HL-60 (cell line): ENCODE results near the gene FLVCR1.

Source experiments
- DNase-seq, 2 experiments: peaks; one replicate each; pipeline ENCODE4 v3.0.0-alpha.2; 2010 to 2020; ENCODE audit warnings: low read depth in 1 of 2, low spot score in 1 of 2
- H3K27ac ChIP-seq: fragments of 250-450 bp; sonication (Bioruptor Pico); replicated peaks from 2 replicates; pipeline ENCODE4 v1.5.1; 2020; ENCODE audit warnings: mild to moderate bottlenecking, moderate library complexity
- H3K27me3 ChIP-seq: fragments of 250-450 bp; sonication (Bioruptor Pico); 2 replicates; pipeline ENCODE4 v1.5.1; 2021; ENCODE audit warnings: mild to moderate bottlenecking, moderate library complexity; ENCODE audit not compliant: insufficient read depth, poor library complexity, severe bottlenecking
- H3K4me3 ChIP-seq: replicated peaks from 2 replicates; pipeline ENCODE4 v1.5.1; 2011; ENCODE audit warnings: mild to moderate bottlenecking, control low read depth, low read length; ENCODE audit not compliant: insufficient read depth
- GABPA ChIP-seq: IDR thresholded peaks from 2 replicates; pipeline ENCODE4 v1.6.1; 2012; ENCODE audit warnings: low read depth
- POLR2AphosphoS5 ChIP-seq: IDR thresholded peaks from 2 replicates; pipeline ENCODE4 v1.6.1; 2012; ENCODE audit warnings: low read depth
- SPI1 ChIP-seq: IDR thresholded peaks from 2 replicates; pipeline ENCODE4 v1.6.1; 2012; ENCODE audit warnings: low read depth, mild to moderate bottlenecking, borderline replicate concordance
- TF ChIP-seq, protein P1 (sequence below): IDR thresholded peaks from one replicate; pipeline ENCODE4 v1.5.1; 2011; ENCODE audit warnings: low read length, control low read depth, inconsistent platforms; ENCODE audit not compliant: insufficient read depth
- TF ChIP-seq, protein P2 (sequence below): IDR thresholded peaks from 2 replicates; pipeline ENCODE4 v1.6.1; 2012; ENCODE audit warnings: low read depth; ENCODE audit not compliant: insufficient replicate concordance

The FLVCR1 gene

GRCh38 chr1:212856755-212857154 lies 1.3 kb upstream of the FLVCR1 start:
- H3K27me3 ChIP-seq, result no peaks in the 10 kb centered on the region
- no peak overlapping the region for H3K27ac ChIP-seq
- no peak for TF ChIP-seq GABPA
- TF ChIP-seq, protein P1, sequence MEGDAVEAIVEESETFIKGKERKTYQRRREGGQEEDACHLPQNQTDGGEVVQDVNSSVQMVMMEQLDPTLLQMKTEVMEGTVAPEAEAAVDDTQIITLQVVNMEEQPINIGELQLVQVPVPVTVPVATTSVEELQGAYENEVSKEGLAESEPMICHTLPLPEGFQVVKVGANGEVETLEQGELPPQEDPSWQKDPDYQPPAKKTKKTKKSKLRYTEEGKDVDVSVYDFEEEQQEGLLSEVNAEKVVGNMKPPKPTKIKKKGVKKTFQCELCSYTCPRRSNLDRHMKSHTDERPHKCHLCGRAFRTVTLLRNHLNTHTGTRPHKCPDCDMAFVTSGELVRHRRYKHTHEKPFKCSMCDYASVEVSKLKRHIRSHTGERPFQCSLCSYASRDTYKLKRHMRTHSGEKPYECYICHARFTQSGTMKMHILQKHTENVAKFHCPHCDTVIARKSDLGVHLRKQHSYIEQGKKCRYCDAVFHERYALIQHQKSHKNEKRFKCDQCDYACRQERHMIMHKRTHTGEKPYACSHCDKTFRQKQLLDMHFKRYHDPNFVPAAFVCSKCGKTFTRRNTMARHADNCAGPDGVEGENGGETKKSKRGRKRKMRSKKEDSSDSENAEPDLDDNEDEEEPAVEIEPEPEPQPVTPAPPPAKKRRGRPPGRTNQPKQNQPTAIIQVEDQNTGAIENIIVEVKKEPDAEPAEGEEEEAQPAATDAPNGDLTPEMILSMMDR, result no peak
- TF ChIP-seq POLR2AphosphoS5, result no peak
- TF ChIP-seq, protein P2, sequence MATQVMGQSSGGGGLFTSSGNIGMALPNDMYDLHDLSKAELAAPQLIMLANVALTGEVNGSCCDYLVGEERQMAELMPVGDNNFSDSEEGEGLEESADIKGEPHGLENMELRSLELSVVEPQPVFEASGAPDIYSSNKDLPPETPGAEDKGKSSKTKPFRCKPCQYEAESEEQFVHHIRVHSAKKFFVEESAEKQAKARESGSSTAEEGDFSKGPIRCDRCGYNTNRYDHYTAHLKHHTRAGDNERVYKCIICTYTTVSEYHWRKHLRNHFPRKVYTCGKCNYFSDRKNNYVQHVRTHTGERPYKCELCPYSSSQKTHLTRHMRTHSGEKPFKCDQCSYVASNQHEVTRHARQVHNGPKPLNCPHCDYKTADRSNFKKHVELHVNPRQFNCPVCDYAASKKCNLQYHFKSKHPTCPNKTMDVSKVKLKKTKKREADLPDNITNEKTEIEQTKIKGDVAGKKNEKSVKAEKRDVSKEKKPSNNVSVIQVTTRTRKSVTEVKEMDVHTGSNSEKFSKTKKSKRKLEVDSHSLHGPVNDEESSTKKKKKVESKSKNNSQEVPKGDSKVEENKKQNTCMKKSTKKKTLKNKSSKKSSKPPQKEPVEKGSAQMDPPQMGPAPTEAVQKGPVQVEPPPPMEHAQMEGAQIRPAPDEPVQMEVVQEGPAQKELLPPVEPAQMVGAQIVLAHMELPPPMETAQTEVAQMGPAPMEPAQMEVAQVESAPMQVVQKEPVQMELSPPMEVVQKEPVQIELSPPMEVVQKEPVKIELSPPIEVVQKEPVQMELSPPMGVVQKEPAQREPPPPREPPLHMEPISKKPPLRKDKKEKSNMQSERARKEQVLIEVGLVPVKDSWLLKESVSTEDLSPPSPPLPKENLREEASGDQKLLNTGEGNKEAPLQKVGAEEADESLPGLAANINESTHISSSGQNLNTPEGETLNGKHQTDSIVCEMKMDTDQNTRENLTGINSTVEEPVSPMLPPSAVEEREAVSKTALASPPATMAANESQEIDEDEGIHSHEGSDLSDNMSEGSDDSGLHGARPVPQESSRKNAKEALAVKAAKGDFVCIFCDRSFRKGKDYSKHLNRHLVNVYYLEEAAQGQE, result no peak
- TF ChIP-seq SPI1, result no peak
- no peak overlapping the region for H3K4me3 ChIP-seq
- no peak for DNase-seq

DNA sequence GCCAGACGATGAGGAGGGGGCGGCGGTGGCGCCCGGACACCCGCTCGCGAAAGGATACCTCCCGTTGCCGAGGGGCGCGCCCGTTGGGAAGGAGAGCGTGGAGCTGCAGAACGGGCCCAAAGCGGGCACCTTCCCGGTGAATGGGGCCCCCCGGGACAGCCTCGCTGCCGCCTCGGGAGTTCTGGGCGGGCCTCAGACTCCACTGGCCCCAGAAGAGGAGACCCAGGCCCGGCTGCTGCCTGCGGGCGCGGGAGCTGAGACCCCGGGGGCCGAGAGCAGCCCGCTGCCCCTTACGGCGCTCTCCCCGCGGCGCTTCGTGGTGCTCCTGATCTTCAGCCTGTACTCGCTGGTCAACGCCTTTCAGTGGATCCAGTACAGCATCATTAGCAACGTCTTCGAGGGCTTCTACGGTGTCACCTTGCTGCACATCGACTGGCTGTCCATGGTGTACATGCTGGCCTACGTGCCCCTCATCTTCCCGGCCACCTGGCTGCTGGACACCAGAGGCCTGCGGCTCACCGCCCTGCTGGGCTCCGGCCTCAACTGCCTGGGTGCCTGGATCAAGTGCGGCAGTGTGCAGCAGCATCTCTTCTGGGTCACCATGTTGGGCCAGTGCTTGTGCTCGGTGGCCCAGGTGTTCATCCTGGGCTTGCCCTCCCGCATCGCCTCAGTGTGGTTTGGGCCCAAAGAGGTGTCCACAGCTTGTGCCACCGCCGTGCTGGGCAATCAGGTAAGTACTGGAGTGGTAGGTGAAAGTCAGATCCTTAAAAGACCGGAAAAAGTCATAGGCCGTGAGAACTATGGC lies 588 bp downstream of the FLVCR1 start:
- TF ChIP-seq GABPA (no peak), SPI1 (no peak)
- TF ChIP-seq, protein P2, result peak; percentile 19
- TF ChIP-seq, protein P1, result no peak
- peak in 1 of 2 experiments; percentile 28 for DNase-seq
- peak overlapping the region; percentile 76 for H3K27ac ChIP-seq
- no peaks in the 10 kb centered on the region for H3K27me3 ChIP-seq
- H3K4me3 ChIP-seq, result peak overlapping the region; percentile 91

GRCh38 chr1:212860713-212861581 lies 2.9 kb downstream of the FLVCR1 start:
- Histone ChIP-seq H3K27ac (no peak overlapping the region), H3K27me3 (no peaks in the 10 kb centered on the region), H3K4me3 (no peak overlapping the region)
- DNase-seq, result no peak
- TF ChIP-seq GABPA (no peak), SPI1 (no peak), POLR2AphosphoS5 (no peak)
- TF ChIP-seq, protein P2, result no peak
- TF ChIP-seq, protein P1, result no peak
